Uterus (tissue), 2 donors: ENCODE results near the gene ZBTB11.
"Not testable (repeated sequence)": the region's sequence is repeated elsewhere in the genome, so short reads cannot be mapped to it uniquely, and the experiment has no call there.

ENCODE experiments used
- POLR2A ChIP-seq, 2 donors: fragments of 450-650 bp; IDR thresholded peaks; one replicate each; pipeline ENCODE4 v1.6.1; 2016; ENCODE audit warnings: antibody characterized with exemption in 2 of 2, mild to moderate bottlenecking in 1 of 2, moderate library complexity in 1 of 2
- TF ChIP-seq, protein P1 (sequence below), 4 experiments: fragments of 200-600 bp in 2 of 4; fragments of 450-650 bp in 2 of 4; sonication (generic) in 2 of 4; IDR thresholded peaks; one replicate each; pipeline ENCODE4 v1.5.1; 2016 to 2019; ENCODE audit warnings: antibody characterized with exemption in 4 of 4, mild to moderate bottlenecking in 2 of 4, moderate library complexity in 1 of 4

DNA sequence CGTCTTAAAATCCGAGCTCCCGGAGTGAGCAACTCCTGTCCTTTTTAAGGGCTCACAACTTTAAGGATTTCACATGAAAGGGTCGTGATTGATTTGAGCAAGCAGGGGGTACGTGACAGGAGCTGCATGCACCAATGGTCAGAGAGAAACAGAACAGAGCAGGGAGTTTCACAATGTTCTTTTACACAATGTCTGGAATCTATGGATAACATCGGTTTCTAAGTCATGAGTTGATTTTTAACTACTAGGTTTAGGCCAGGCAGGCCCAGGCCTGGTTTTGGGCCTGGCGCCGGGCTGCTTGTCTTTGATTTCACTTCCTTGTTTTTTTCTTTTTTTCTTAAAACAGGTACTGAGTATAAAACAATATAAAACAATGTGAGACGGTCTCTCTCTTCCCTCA is 63.9 kb downstream of the ZBTB11 start:
- TF ChIP-seq, protein P1, sequence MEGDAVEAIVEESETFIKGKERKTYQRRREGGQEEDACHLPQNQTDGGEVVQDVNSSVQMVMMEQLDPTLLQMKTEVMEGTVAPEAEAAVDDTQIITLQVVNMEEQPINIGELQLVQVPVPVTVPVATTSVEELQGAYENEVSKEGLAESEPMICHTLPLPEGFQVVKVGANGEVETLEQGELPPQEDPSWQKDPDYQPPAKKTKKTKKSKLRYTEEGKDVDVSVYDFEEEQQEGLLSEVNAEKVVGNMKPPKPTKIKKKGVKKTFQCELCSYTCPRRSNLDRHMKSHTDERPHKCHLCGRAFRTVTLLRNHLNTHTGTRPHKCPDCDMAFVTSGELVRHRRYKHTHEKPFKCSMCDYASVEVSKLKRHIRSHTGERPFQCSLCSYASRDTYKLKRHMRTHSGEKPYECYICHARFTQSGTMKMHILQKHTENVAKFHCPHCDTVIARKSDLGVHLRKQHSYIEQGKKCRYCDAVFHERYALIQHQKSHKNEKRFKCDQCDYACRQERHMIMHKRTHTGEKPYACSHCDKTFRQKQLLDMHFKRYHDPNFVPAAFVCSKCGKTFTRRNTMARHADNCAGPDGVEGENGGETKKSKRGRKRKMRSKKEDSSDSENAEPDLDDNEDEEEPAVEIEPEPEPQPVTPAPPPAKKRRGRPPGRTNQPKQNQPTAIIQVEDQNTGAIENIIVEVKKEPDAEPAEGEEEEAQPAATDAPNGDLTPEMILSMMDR (IDR thresholded peaks at IDR 0.05) = not testable (repeated sequence)
- TF ChIP-seq POLR2A (IDR thresholded peaks at IDR 0.05) = not testable (repeated sequence)
